HepG2 (cell line): Measurements from ENCODE around the gene PDGFB. TPM values are rescaled to one million over a fixed set of nuclear protein-coding genes. Genes with fewer than 3 reads are reported as not detected.
A peak's percentile ranks its signal among the peaks of the same experiment; 100 is the strongest.

Experiments used
- DBP ChIP-seq: sonication (generic); formaldehyde crosslinking; IDR thresholded peaks from 2 replicates; pipeline ENCODE4 v1.4.0; 2020; ENCODE audit warnings: missing genetic modification reagents; ENCODE audit errors: not compliant biosample characterization
- DNMT3B ChIP-seq: conservative IDR thresholded peaks from 2 replicates; pipeline ENCODE4 v1.6.1; 2016; ENCODE audit warnings: missing biosample characterization, control low read depth
- ELF1 ChIP-seq: sonication (generic); formaldehyde crosslinking; IDR thresholded peaks from 2 replicates; pipeline ENCODE4 v1.4.0; 2020; ENCODE audit warnings: missing genetic modification reagents
- ETS1 ChIP-seq: sonication (generic); formaldehyde crosslinking; IDR thresholded peaks from 2 replicates; pipeline ENCODE4 v1.4.0; 2020; ENCODE audit warnings: missing genetic modification reagents
- GLI4 ChIP-seq: sonication (generic); formaldehyde crosslinking; IDR thresholded peaks from 2 replicates; pipeline ENCODE4 v1.5.1; 2020; ENCODE audit warnings: missing genetic modification reagents, mild to moderate bottlenecking, moderate library complexity, borderline replicate concordance
- GPN1 ChIP-seq: sonication (generic); formaldehyde crosslinking; IDR thresholded peaks from 2 replicates; pipeline ENCODE4 v1.5.1; 2020; ENCODE audit warnings: missing genetic modification reagents, borderline replicate concordance
- HDAC2 ChIP-seq: sonication (generic); formaldehyde crosslinking; IDR thresholded peaks from 2 replicates; pipeline ENCODE4 v1.4.0; 2020; ENCODE audit warnings: missing genetic modification reagents
- HOXA7 ChIP-seq: sonication (generic); formaldehyde crosslinking; IDR thresholded peaks from 2 replicates; pipeline ENCODE4 v1.8.1; 2022; ENCODE audit warnings: mild to moderate bottlenecking, missing genetic modification reagents, moderate library complexity
- HOXD1 ChIP-seq: sonication (generic); formaldehyde crosslinking; IDR thresholded peaks from 2 replicates; pipeline ENCODE4 v1.5.0; 2020; ENCODE audit warnings: missing genetic modification reagents
- SALL1 ChIP-seq: sonication (generic); formaldehyde crosslinking; IDR thresholded peaks from 2 replicates; pipeline ENCODE4 v1.8.0; 2022; ENCODE audit warnings: mild to moderate bottlenecking, missing genetic modification reagents
- ZHX2 ChIP-seq, 2 experiments: sonication (generic) in 1 of 2; formaldehyde crosslinking in 1 of 2; IDR thresholded peaks; 2 replicates each; pipeline versions ENCODE4 v1.6.1 to v1.9.0; 2014 to 2022; ENCODE audit warnings: antibody characterized with exemption in 1 of 2, borderline replicate concordance in 1 of 2, inconsistent platforms in 1 of 2, low read depth in 1 of 2, missing genetic modification reagents in 1 of 2
- ZKSCAN1 ChIP-seq: fragments of 150-350 bp; IDR thresholded peaks from 2 replicates; pipeline ENCODE4 v1.6.1; 2014; ENCODE audit warnings: low read length
- ZNF230 ChIP-seq: sonication (generic); formaldehyde crosslinking; IDR thresholded peaks from 2 replicates; pipeline ENCODE4 v1.4.0; 2020; ENCODE audit warnings: mild to moderate bottlenecking, missing genetic modification reagents
- ZNF703 ChIP-seq: sonication (generic); formaldehyde crosslinking; IDR thresholded peaks from 2 replicates; pipeline ENCODE4 v1.5.1; 2020; ENCODE audit warnings: missing genetic modification reagents, mild to moderate bottlenecking, moderate library complexity, borderline replicate concordance
- ZNF775 ChIP-seq: sonication (generic); formaldehyde crosslinking; IDR thresholded peaks from 2 replicates; pipeline ENCODE4 v1.4.0; 2020; ENCODE audit warnings: missing genetic modification reagents, mild to moderate bottlenecking, moderate library complexity, borderline replicate concordance
- polyA plus RNA-seq, 8 experiments: library from polyadenylated mRNA; depleted of rRNA in 3 of 8; stranded (reverse) in 7 of 8; unstranded in 1 of 8; fragments of >200 nt; fragmentation: Illumina TruSeq in 4 of 8; extraction: Trizol in 4 of 8; gene quantifications; 2 replicates each; pipeline versions ENCODE4 v1.2.1 to v1.2.3, GENCODE V29; 2011 to 2016; ENCODE audit warnings: low read depth in 4 of 8, missing spikeins in 1 of 8, mixed read lengths in 1 of 8; ENCODE audit not compliant: insufficient read depth in 1 of 8
- total RNA-seq, 5 experiments: library from RNA; depleted of rRNA; stranded (reverse); fragments of >200 nt; fragmentation: Illumina TruSeq; extraction: Trizol; gene quantifications; 2 replicates each; pipeline ENCODE4 v1.2.3, GENCODE V29; 2016; ENCODE audit warnings: low read depth in 1 of 5
- TF ChIP-seq, protein P1 (sequence below): sonication (generic); formaldehyde crosslinking; IDR thresholded peaks from 2 replicates; pipeline ENCODE4 v1.5.0; 2020; ENCODE audit warnings: missing genetic modification reagents
- TF ChIP-seq, protein P2 (sequence below): sonication (generic); formaldehyde crosslinking; IDR thresholded peaks from 2 replicates; pipeline ENCODE4 v1.4.0; 2020; ENCODE audit warnings: mild to moderate bottlenecking, low read depth, missing genetic modification reagents

Gene PDGFB
- total and polyA plus RNA-seq, 2 of the 13 experiments (the other 11 are each of a cell fraction or from before 2014, with no cell fraction given): 1.4 to 10.1 TPM

DNA sequence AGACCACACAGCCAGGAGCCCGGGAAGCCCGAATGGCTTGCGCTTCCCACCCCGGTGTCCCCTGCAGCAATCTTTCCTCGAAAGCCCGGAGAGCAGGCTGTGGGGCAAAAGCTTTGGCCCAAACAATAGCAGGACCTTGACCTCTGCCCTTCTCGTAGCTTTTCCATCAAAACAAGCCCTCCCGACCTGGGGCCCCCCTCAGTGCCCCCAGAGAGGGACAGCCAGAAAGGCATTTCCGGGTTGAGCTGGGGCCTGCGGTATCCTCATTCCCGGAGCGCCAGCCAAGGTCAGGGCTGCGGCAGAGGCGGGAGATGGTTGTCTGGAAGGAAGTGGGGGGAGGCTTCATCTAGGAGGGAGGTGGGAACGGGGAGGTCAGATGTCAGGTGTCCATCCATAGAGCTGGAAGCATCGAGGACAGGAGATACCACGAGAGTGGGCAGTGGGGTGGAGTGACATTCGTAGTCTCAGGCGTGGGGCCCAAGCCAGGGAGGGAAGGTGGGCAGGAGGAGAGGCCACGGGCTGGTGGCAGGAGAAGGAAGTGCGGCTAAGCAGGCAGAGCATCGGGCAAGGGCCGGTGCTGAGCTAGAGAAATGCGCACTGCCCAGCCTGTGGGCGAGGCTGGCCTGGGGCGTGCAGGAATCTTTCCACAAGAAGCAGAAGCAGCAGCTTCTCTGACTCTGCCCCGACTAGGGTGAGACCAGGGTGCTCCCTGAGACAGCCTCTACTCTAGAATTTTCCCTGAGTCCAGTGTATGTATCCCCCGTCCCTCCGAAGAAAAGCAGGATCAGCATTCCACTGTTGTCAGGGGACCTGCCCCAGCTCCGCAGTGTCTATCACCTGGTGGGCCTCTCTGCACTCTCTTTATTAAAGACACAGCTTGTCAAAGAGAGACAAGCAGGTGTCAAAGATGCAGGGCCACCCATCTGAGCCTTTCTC is 14.3 kb downstream of the PDGFB start (continued):
- TF ChIP-seq, protein P1, sequence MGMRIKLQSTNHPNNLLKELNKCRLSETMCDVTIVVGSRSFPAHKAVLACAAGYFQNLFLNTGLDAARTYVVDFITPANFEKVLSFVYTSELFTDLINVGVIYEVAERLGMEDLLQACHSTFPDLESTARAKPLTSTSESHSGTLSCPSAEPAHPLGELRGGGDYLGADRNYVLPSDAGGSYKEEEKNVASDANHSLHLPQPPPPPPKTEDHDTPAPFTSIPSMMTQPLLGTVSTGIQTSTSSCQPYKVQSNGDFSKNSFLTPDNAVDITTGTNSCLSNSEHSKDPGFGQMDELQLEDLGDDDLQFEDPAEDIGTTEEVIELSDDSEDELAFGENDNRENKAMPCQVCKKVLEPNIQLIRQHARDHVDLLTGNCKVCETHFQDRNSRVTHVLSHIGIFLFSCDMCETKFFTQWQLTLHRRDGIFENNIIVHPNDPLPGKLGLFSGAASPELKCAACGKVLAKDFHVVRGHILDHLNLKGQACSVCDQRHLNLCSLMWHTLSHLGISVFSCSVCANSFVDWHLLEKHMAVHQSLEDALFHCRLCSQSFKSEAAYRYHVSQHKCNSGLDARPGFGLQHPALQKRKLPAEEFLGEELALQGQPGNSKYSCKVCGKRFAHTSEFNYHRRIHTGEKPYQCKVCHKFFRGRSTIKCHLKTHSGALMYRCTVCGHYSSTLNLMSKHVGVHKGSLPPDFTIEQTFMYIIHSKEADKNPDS (CRISPR knock-in tag): 0 out of 2 replicates have a peak, but pooled peaks have one; percentile 8
- no peak for TF ChIP-seq ZHX2 (IDR thresholded peaks at IDR 0.05; ENCODE audit: low read depth)
- TF ChIP-seq ZHX2 (CRISPR knock-in tag; IDR thresholded peaks at IDR 0.05; ENCODE audit: borderline replicate concordance): no peak
- no peak for TF ChIP-seq ZNF703 (CRISPR knock-in tag)
- no peak for TF ChIP-seq HOXA7 (CRISPR knock-in tag)
- TF ChIP-seq ETS1 (CRISPR knock-in tag): no peak
- TF ChIP-seq GLI4: no peak
- 0 out of 2 replicates have a peak, but pooled peaks have one; percentile 45 for TF ChIP-seq ZNF230
- no peak for TF ChIP-seq DNMT3B (CRISPR knock-in tag)
- TF ChIP-seq DBP: no peak
- peak; percentile 81 for TF ChIP-seq HDAC2 (CRISPR knock-in tag)
- peak; percentile 89; the same call in 1 of the 2 replicates for TF ChIP-seq HOXD1
- TF ChIP-seq, protein P2, sequence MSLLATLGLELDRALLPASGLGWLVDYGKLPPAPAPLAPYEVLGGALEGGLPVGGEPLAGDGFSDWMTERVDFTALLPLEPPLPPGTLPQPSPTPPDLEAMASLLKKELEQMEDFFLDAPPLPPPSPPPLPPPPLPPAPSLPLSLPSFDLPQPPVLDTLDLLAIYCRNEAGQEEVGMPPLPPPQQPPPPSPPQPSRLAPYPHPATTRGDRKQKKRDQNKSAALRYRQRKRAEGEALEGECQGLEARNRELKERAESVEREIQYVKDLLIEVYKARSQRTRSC (CRISPR knock-in tag): no peak
- no peak for TF ChIP-seq ZNF775 (CRISPR knock-in tag)
- peak; percentile 94 for TF ChIP-seq SALL1
- peak; percentile 98 for TF ChIP-seq ELF1 (CRISPR knock-in tag)
- TF ChIP-seq ZKSCAN1: no peak
- no peak for TF ChIP-seq GPN1 (CRISPR knock-in tag)
